ENCODE results near the gene KRAS. TPM values are rescaled to one million over a fixed set of nuclear protein-coding genes. Genes with fewer than 3 reads are reported as not detected.

KRAS gene
- total RNA-seq, 2 experiments from 2014 or later, result 33.7 to 36.1 TPM

DNA sequence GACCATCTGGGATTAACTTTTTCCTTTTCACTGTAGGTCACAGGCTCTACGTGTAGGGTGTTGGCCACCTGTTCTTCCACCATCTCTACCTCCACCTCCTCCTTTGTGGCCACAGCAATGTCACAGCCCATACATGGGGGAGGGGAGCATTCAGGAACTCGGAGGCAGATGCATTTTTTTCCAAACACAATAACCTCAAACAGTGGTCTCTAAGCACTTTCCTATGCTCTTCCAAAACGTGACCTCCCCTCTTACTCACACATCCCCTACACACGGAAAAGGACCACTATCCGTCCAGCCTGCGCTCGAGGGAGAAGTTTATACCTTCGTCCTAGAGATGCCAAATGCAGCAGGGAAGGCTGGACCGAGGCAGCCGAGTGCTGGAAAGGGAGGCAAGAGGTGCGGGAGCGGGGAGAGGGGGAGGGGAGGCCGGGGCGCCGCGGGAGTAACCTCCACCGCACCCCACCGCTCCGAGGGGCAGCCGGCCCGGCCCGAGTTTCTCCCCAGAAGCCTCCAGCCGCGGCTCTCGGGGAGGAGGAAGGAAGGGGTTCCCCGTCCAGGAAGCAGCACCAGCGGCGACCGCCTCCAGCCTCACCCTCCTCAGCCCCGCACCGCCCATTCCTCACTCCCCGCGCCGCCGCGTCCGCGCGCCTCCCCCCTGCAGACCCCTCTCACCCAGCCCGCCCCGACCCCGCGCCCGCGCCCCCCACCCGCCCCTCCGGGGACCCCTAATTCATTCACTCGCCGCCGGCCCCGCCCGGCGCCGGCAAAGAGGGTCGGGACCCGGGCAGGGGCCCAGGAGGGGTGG, 594 bp downstream of the KRAS start:
- H3K9me3 Mint-ChIP-seq, result no peaks in the 10 kb centered on the region
- ATAC-seq (ENCODE audit: low read depth) (peak; percentile 55), DNase-seq (peak; percentile 65)
- H3K4me3 Mint-ChIP-seq, result peak overlapping the region; percentile 92
- peak overlapping the region; percentile 92 for H3K27ac Mint-ChIP-seq
- POLR2A ChIA-PET, result interaction anchor here (0.8 to 1.5 kb wide), 12 partner anchors 9 to 436 kb away, joined by 3 to 17 read pairs (median 6); partner anchors contain the start of genes DNAI7 and ETFRF1
- H3K36me3 Mint-ChIP-seq, result peaks cover 20% of the 10 kb centered on the region
- H3K4me1 Mint-ChIP-seq, result peaks cover 29% of the 10 kb centered on the region
- H3K27me3 Mint-ChIP-seq, result no peaks in the 10 kb centered on the region

DNA sequence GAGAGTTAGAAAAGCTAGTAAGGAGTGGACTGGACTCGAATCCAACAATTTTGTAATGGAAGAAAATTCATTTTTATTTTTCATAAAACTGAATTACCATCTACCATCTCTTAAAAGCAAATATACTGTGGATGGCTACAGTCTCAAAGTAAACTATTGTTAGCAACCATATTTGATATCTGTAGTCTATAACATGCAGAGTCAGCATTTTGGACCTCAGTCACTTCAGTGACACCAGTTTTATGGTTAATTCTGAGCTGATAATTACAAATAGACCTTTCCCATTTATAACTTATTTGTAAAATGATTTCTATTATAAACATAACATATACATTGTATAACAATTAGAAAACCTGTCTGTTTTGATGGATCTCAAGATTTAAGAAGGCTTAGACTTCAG, 2.0 kb downstream of the KRAS start:
- POLR2A ChIA-PET, result interaction anchor here (0.6 kb wide), 1 partner anchor 8 kb away, joined by 3 read pairs; no protein-coding TSS in a partner anchor
- Mint-ChIP-seq H3K9me3 (no peaks in the 10 kb centered on the region), H3K27ac (no peak overlapping the region), H3K4me1 (peaks cover 29% of the 10 kb centered on the region), H3K4me3 (peak overlapping the region; percentile 59), H3K27me3 (no peaks in the 10 kb centered on the region), H3K36me3 (peaks cover 25% of the 10 kb centered on the region)
- DNase-seq, result no peak
- no peak for ATAC-seq (ENCODE audit: low read depth)

DNA sequence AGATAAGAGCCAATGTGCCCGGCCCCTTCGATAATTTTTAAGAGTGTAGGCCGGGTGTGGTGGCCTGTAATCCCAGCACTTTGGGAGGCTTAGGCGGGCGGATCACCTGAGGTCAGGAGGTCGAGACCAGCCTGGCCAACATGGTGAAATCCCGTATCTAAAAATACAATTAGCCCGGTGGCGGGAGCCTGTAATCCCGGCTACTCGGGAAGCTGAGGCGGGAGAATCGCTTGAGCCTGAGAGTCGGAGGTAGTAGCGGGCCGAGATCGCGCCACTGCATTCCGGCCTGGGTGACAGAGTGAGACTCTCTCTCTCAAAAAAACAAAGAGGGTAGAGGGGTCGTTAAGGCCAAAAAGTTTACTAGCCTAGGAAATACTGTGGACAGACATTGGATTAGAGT, 2.6 kb downstream of the KRAS start:
- DNase-seq, result no peak
- no peak overlapping the region for H3K4me3 Mint-ChIP-seq
- no peak for ATAC-seq (ENCODE audit: low read depth)
- peaks cover 25% of the 10 kb centered on the region for H3K36me3 Mint-ChIP-seq
- no peaks in the 10 kb centered on the region for H3K9me3 Mint-ChIP-seq
- peaks cover 25% of the 10 kb centered on the region for H3K4me1 Mint-ChIP-seq
- H3K27ac Mint-ChIP-seq, result no peak overlapping the region
- POLR2A ChIA-PET, result no interaction called here
- no peaks in the 10 kb centered on the region for H3K27me3 Mint-ChIP-seq

DNA sequence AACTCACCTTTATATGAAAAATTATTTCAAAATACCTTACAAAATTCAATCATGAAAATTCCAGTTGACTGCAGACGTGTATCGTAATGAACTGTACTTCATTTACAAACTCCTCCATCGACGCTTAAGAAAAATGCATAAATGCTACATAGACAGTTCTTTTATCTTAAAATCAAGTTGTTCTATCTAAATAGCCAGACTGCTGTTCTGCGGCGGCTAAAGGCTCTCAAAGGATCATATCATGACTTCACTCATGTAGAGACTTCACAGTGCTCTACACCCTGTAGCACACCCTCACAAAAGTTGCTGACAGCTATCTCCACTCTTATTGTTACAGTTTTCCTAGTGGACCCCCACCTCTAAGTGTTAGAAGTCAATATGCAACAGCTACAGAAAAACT, 5.2 kb downstream of the KRAS start:
- Mint-ChIP-seq H3K9me3 (no peaks in the 10 kb centered on the region), H3K4me1 (peaks cover 30% of the 10 kb centered on the region), H3K4me3 (no peak overlapping the region), H3K36me3 (peaks cover 29% of the 10 kb centered on the region), H3K27me3 (no peaks in the 10 kb centered on the region), H3K27ac (no peak overlapping the region)
- DNase-seq (no peak), ATAC-seq (ENCODE audit: low read depth) (no peak)
- POLR2A ChIA-PET, result no interaction called here

DNA sequence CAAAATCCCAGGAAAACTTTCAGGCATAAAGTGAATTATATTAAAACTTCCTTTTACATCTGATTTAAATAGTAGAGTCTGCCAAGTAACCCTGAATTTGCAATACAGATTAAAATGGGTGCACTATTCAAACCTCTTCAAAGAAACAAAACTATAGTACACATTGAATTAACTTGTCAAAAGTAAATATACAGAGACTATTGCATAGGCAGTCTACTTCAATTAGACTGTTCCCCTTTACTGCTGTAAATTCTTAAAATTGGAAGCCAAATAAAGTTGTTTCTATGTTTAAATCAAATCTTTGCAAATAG, 7.1 kb downstream of the KRAS start:
- POLR2A ChIA-PET, result no interaction called here
- H3K4me1 Mint-ChIP-seq, result peaks cover 26% of the 10 kb centered on the region
- H3K9me3 Mint-ChIP-seq, result no peaks in the 10 kb centered on the region
- H3K36me3 Mint-ChIP-seq, result peaks cover 29% of the 10 kb centered on the region
- no peak overlapping the region for H3K27ac Mint-ChIP-seq
- H3K4me3 Mint-ChIP-seq, result no peak overlapping the region
- no peaks in the 10 kb centered on the region for H3K27me3 Mint-ChIP-seq
- ATAC-seq (ENCODE audit: low read depth) (no peak), DNase-seq (no peak)

DNA sequence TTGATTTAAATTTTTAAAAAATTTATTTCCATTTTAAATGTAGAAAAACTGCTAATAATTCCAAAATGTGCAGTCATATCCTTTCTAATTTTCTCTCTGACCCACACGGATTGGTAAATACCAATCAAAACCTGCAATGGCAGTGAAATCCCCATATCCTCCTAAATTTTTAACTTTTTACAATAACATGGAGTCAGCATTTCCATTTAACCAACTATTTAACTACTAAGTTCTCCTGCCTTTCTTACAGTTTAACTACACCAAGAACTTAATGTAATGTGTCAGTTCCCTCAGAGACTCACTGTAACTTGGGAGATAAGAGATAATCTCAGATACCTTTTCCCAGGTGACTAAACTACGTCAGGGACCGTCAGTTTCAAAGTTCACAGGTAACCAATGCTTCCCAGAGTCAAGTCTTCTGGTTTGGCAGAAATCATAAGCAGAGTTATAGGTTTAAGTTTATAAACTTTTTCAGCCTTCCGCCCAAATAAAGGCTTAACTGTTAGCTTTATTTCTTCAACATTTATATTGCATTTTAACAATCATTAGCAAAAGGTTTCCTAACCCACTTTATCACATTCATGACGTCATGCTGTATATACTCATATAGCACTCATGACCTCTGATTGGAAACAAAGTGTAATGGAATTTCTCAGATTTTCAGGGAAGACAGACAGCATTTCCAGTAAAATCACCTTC, 7.6 kb downstream of the KRAS start:
- POLR2A ChIA-PET, result no interaction called here
- H3K4me3 Mint-ChIP-seq, result no peak overlapping the region
- H3K36me3 Mint-ChIP-seq, result peaks cover 29% of the 10 kb centered on the region
- H3K4me1 Mint-ChIP-seq, result peaks cover 26% of the 10 kb centered on the region
- ATAC-seq (ENCODE audit: low read depth), result no peak
- H3K9me3 Mint-ChIP-seq, result no peaks in the 10 kb centered on the region
- DNase-seq, result no peak
- H3K27ac Mint-ChIP-seq, result no peak overlapping the region
- no peaks in the 10 kb centered on the region for H3K27me3 Mint-ChIP-seq

DNA sequence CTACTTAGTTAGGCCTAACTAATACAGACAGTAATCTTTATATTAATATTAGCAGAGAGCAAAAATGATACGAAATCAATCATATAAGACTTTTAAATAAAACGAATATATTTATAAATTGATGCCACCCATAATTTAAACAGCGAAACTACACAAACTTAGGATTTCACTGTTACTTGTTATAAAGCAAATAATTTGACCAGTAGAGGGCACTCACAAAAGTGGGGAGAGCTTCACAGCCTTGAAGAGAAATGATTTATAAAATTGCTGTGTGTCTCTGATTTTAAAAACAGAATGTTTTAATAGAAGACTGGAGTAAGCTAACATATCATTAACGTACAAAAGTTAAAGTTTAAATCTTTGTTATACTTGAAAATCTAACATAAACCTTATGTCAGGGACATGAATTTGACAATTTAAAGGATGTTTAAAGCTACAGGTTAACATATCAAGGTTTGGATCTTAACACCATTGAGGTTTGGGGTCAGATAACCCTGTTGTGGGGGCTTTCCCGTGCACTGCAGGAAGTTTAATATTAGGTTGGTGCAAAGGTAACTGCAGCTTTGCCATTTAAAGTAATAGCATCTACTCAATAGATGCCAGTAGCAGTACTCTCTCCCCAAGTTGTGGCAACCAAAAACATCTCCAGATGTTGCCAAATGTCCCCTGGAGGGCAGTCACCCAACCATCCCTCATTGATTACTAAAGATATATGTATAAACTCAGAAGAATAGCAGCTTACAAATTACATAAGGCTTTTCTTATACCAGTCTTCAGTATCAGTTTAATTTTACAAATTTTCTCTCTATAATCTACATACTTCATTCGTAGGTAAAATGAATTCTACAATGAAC, 9.3 kb downstream of the KRAS start:
- H3K4me1 Mint-ChIP-seq, result peaks cover 22% of the 10 kb centered on the region
- peak overlapping the region; percentile 21 for H3K4me3 Mint-ChIP-seq
- H3K27me3 Mint-ChIP-seq, result no peaks in the 10 kb centered on the region
- H3K9me3 Mint-ChIP-seq, result no peaks in the 10 kb centered on the region
- peaks cover 34% of the 10 kb centered on the region for H3K36me3 Mint-ChIP-seq
- no peak for DNase-seq
- no peak overlapping the region for H3K27ac Mint-ChIP-seq
- peak; percentile 83 for ATAC-seq (ENCODE audit: low read depth)
- POLR2A ChIA-PET, result interaction anchor here (0.5 to 2.4 kb wide), 4 partner anchors 10 to 189 kb away, joined by 3 to 13 read pairs (median 6); partner anchors contain the start of gene KRAS

DNA sequence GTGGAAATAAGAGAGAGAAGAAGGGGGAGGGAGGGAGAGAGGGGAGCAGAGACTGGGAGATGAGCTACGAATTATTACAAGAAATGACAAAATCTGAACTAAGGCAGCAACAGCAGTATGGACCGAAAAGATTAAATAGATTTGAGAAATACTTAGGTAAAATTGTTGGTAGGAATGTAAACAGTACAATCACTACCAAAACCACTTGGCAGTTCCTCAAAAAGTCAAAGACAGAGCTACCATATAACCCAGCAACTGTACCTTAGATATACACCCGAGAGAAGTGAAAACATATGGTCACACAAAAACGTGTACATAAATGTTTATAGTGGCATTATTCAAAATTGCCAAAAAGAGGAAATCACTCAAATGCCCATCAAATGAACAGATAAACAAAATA, 14.1 kb downstream of the KRAS start:
- POLR2A ChIA-PET, result interaction anchor here (1.6 kb wide), 1 partner anchor 151 kb away, joined by 4 read pairs; no protein-coding TSS in a partner anchor
- peaks cover 41% of the 10 kb centered on the region for H3K36me3 Mint-ChIP-seq

DNA sequence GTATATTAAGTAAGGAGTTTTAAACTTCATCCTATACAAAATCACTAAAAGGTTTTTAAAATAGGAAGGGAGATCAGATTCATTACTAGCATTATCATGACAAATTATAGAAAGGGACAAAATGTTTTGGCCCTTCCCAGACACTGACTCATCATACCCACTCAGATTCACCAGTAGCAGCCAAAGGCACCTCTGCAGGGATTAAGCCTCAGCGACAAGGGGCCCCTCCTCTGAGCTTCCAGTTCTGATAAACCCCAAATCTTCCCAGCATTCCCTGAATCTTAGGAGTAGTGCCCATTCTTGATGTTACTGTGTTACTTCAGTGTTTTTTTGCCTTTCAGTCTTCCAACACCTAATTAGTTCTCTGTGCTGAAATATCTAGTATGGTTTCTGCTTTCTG, 14.5 kb downstream of the KRAS start:
- POLR2A ChIA-PET, result interaction anchor here (1.6 kb wide), 1 partner anchor 151 kb away, joined by 4 read pairs; no protein-coding TSS in a partner anchor
- Mint-ChIP-seq H3K4me3 (no peak overlapping the region), H3K27me3 (no peaks in the 10 kb centered on the region), H3K9me3 (no peaks in the 10 kb centered on the region), H3K27ac (no peak overlapping the region), H3K4me1 (peaks cover 10% of the 10 kb centered on the region), H3K36me3 (peaks cover 41% of the 10 kb centered on the region)
- no peak for ATAC-seq (ENCODE audit: low read depth)
- no peak for DNase-seq

More for the DNA sequence above, 14.1 kb downstream of the KRAS start:
- Mint-ChIP-seq H3K4me3 (no peak overlapping the region), H3K4me1 (peaks cover 14% of the 10 kb centered on the region), H3K27ac (no peak overlapping the region), H3K27me3 (no peaks in the 10 kb centered on the region), H3K9me3 (no peaks in the 10 kb centered on the region)
- ATAC-seq (ENCODE audit: low read depth) (no peak), DNase-seq (no peak)

DNA sequence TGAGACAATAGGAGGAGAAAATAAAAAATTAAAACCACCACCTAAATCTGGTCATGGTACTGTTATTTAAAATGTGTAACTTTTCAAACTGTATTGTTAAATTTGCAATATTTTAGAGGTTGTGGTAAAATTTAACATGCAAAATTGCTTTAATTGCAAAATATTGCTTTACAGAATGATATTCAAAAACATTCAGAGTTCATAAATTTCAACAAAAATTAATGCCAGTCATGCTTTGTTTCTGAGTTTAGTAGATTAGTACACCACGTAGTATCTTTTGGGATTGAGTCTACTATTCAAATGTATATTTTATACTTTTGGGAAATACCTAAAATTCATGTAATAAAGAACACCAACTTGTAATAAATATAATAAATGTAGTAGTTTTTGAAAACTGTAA, 37.4 kb downstream of the KRAS start:
- peaks cover 1% of the 10 kb centered on the region for H3K4me1 Mint-ChIP-seq
- H3K36me3 Mint-ChIP-seq, result peaks cover 20% of the 10 kb centered on the region
- DNase-seq (no peak), ATAC-seq (ENCODE audit: low read depth) (no peak)
- no peaks in the 10 kb centered on the region for H3K9me3 Mint-ChIP-seq
- H3K4me3 Mint-ChIP-seq, result no peak overlapping the region
- POLR2A ChIA-PET, result no interaction called here
- H3K27me3 Mint-ChIP-seq, result no peaks in the 10 kb centered on the region
- H3K27ac Mint-ChIP-seq, result no peak overlapping the region

DNA sequence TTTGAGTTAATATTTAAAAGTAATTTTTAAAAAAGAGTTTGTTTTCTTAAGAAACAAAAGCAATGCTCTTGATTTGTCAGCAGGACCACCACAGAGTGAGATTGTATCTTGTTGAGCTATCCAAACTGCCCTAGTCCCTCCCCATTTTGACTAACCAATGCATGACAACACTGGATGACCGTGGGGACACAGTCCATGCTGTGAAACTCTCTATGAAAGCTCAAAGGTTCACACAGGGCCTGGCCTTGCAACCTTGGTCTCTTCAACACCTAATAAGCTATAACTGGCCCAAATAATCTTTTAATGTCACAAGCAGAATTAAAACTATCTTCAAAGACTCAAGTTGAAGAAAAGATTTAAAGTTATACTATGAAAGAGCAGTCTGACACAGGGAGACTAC, 42.2 kb downstream of the KRAS start:
- ATAC-seq (ENCODE audit: low read depth), result no peak
- Mint-ChIP-seq H3K27ac (no peak overlapping the region), H3K27me3 (no peaks in the 10 kb centered on the region), H3K4me3 (no peak overlapping the region), H3K4me1 (no peaks in the 10 kb centered on the region), H3K9me3 (no peaks in the 10 kb centered on the region), H3K36me3 (peaks cover 11% of the 10 kb centered on the region)
- POLR2A ChIA-PET, result no interaction called here
- DNase-seq, result no peak

DNA sequence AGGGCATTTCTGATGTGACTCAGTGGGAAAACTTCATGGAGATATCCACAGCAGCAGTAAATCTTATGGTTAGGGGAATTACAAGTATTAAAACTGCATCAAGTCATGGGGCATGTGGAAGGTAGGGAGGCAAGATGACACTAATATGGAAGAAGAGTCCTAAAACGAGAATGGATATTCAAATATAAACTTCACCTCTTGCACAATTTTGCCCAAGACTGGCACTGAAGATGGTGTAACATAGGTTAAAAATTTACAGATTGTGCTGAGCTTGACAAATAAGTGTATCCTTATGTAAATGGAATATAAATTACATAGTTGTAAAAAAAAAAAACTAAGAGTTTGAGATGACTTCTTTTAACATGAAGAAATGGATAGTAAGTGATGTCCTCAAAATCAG, 42.9 kb downstream of the KRAS start:
- POLR2A ChIA-PET, result no interaction called here
- DNase-seq, result no peak
- H3K4me1 Mint-ChIP-seq, result no peaks in the 10 kb centered on the region
- no peak overlapping the region for H3K4me3 Mint-ChIP-seq
- H3K36me3 Mint-ChIP-seq, result peaks cover 15% of the 10 kb centered on the region
- no peaks in the 10 kb centered on the region for H3K27me3 Mint-ChIP-seq
- no peak for ATAC-seq (ENCODE audit: low read depth)
- H3K27ac Mint-ChIP-seq, result no peak overlapping the region
- no peaks in the 10 kb centered on the region for H3K9me3 Mint-ChIP-seq

DNA sequence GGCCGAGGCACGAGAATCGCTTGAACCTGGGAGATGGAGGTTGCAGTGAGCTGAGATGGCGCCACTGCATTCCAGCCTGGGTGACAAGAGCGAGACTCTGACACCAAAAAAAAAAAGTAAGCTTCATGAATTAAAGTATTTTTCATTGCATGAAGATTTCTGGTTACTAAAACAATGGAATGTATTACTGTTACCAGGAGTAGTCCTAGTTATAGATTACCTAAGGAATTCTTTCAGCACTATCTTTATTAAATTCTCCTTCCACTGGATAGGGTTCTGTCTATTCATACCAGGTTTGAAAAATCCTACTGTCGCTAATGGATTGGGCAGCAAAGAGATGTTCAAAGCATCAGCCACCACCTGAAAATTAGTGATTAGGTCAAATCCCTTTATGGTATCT, 43.3 kb downstream of the KRAS start:
- Mint-ChIP-seq H3K4me3 (no peak overlapping the region), H3K27ac (no peak overlapping the region), H3K4me1 (no peaks in the 10 kb centered on the region), H3K9me3 (no peaks in the 10 kb centered on the region), H3K27me3 (no peaks in the 10 kb centered on the region), H3K36me3 (peaks cover 16% of the 10 kb centered on the region)
- DNase-seq, result no peak
- POLR2A ChIA-PET, result no interaction called here
- ATAC-seq (ENCODE audit: low read depth), result no peak

Data from activated naive CD8-positive, alpha-beta T cell treated with anti-CD3 and anti-CD28 coated beads, Interleukin-2, amount 10 ng/mL, durations not matched to agents 7 days and 5 days (primary cell).